HepG2 (cell line): ENCODE data around the gene RPL19. TPM values are rescaled to one million over a fixed set of nuclear protein-coding genes. Genes with fewer than 3 reads are reported as not detected.

Experiments
- EHMT2 ChIP-seq: fragments of 200-600 bp; sonication (generic); IDR thresholded peaks from 2 replicates; pipeline ENCODE4 v1.7.0; 2017; ENCODE audit warnings: antibody characterized with exemption, low read depth, low read length, borderline replicate concordance
- HMGA1 ChIP-seq: sonication (generic); formaldehyde crosslinking; conservative IDR thresholded peaks from 2 replicates; pipeline ENCODE4 v1.4.0; 2020; ENCODE audit warnings: missing genetic modification reagents
- HOXD1 ChIP-seq: sonication (generic); formaldehyde crosslinking; IDR thresholded peaks from 2 replicates; pipeline ENCODE4 v1.5.0; 2020; ENCODE audit warnings: missing genetic modification reagents
- MEIS2 ChIP-seq: sonication (generic); formaldehyde crosslinking; IDR thresholded peaks from 2 replicates; pipeline ENCODE4 v1.9.0; 2021; ENCODE audit warnings: mild to moderate bottlenecking, missing genetic modification reagents
- RXRB ChIP-seq: IDR thresholded peaks from 2 replicates; pipeline ENCODE4 v1.6.1; 2016; ENCODE audit warnings: borderline replicate concordance, missing genetic modification reagents, missing compliant biosample characterization
- SIN3A ChIP-seq: IDR thresholded peaks from 2 replicates; pipeline ENCODE4 v1.6.1; 2011; ENCODE audit warnings: low read depth, mild to moderate bottlenecking, control low read depth, low read length, borderline replicate concordance
- SMAD1 ChIP-seq: sonication (generic); formaldehyde crosslinking; IDR thresholded peaks from 2 replicates; pipeline ENCODE4 v1.4.0; 2020; ENCODE audit warnings: missing genetic modification reagents, low read depth, mild to moderate bottlenecking, borderline replicate concordance
- SMYD3 ChIP-seq: sonication (generic); formaldehyde crosslinking; IDR thresholded peaks from 2 replicates; pipeline ENCODE4 v1.8.1; 2023; ENCODE audit warnings: mild to moderate bottlenecking, missing genetic modification reagents
- TAF1 ChIP-seq: sonication (generic); formaldehyde crosslinking; IDR thresholded peaks from 2 replicates; pipeline ENCODE4 v1.4.0; 2020; ENCODE audit warnings: missing genetic modification reagents
- TEAD3 ChIP-seq: optimal IDR thresholded peaks from 2 replicates; pipeline ENCODE3; 2016; ENCODE audit warnings: borderline replicate concordance
- ZFAT ChIP-seq: sonication (generic); formaldehyde crosslinking; conservative IDR thresholded peaks from 2 replicates; pipeline ENCODE4 v1.8.1; 2023; ENCODE audit warnings: missing genetic modification reagents, inconsistent platforms
- ZFP62 ChIP-seq: sonication (generic); formaldehyde crosslinking; IDR thresholded peaks from 2 replicates; pipeline ENCODE4 v1.4.0; 2020; ENCODE audit warnings: missing genetic modification reagents
- ZNF253 ChIP-seq: sonication (generic); formaldehyde crosslinking; IDR thresholded peaks from 2 replicates; pipeline ENCODE4 v1.8.0; 2022; ENCODE audit warnings: mild to moderate bottlenecking, missing genetic modification reagents, borderline replicate concordance
- ZNF383 ChIP-seq: sonication (generic); formaldehyde crosslinking; IDR thresholded peaks from 2 replicates; pipeline ENCODE4 v1.4.0; 2020; ENCODE audit warnings: missing genetic modification reagents, mild to moderate bottlenecking, borderline replicate concordance
- ZNF558 ChIP-seq: sonication (generic); formaldehyde crosslinking; IDR thresholded peaks from 2 replicates; pipeline ENCODE4 v1.9.0; 2022; ENCODE audit warnings: mild to moderate bottlenecking, missing genetic modification reagents, borderline replicate concordance
- ZNF605 ChIP-seq: sonication (generic); formaldehyde crosslinking; IDR thresholded peaks from 2 replicates; pipeline ENCODE4 v1.8.0; 2022; ENCODE audit warnings: mild to moderate bottlenecking, missing genetic modification reagents
- polyA plus RNA-seq, 8 experiments: library from polyadenylated mRNA; depleted of rRNA in 3 of 8; stranded (reverse) in 7 of 8; unstranded in 1 of 8; fragments of >200 nt; fragmentation: Illumina TruSeq in 4 of 8; extraction: Trizol in 4 of 8; gene quantifications; 2 replicates each; pipeline versions ENCODE4 v1.2.1 to v1.2.3, GENCODE V29; 2011 to 2016; ENCODE audit warnings: low read depth in 4 of 8, missing spikeins in 1 of 8, mixed read lengths in 1 of 8; ENCODE audit not compliant: insufficient read depth in 1 of 8
- total RNA-seq, 5 experiments: library from RNA; depleted of rRNA; stranded (reverse); fragments of >200 nt; fragmentation: Illumina TruSeq; extraction: Trizol; gene quantifications; 2 replicates each; pipeline ENCODE4 v1.2.3, GENCODE V29; 2016; ENCODE audit warnings: low read depth in 1 of 5
- TF ChIP-seq, protein P1 (sequence below): sonication (generic); formaldehyde crosslinking; IDR thresholded peaks from 2 replicates; pipeline ENCODE4 v1.9.0; 2021; ENCODE audit warnings: missing genetic modification reagents, borderline replicate concordance
- TF ChIP-seq, protein P2 (sequence below): sonication (generic); formaldehyde crosslinking; IDR thresholded peaks from 2 replicates; pipeline ENCODE4 v1.8.0; 2022; ENCODE audit warnings: mild to moderate bottlenecking, missing genetic modification reagents; ENCODE audit not compliant: insufficient replicate concordance
- TF ChIP-seq, protein P3 (sequence below): sonication (generic); formaldehyde crosslinking; IDR thresholded peaks from 2 replicates; pipeline ENCODE4 v1.5.0; 2020; ENCODE audit warnings: mild to moderate bottlenecking, missing genetic modification reagents, borderline replicate concordance
- TF ChIP-seq, protein P4 (sequence below): sonication (generic); formaldehyde crosslinking; conservative IDR thresholded peaks from 2 replicates; pipeline ENCODE4 v1.4.0; 2020; ENCODE audit warnings: missing genetic modification reagents
- TF ChIP-seq, protein P5 (sequence below): sonication (generic); formaldehyde crosslinking; IDR thresholded peaks from 2 replicates; pipeline ENCODE4 v1.5.0; 2020; ENCODE audit warnings: missing genetic modification reagents, mild to moderate bottlenecking, borderline replicate concordance

The RPL19 gene
- total and polyA plus RNA-seq, 2 of the 13 experiments (the other 11 are each of a cell fraction or from before 2014, with no cell fraction given): 2,522 to 2,768 TPM

DNA sequence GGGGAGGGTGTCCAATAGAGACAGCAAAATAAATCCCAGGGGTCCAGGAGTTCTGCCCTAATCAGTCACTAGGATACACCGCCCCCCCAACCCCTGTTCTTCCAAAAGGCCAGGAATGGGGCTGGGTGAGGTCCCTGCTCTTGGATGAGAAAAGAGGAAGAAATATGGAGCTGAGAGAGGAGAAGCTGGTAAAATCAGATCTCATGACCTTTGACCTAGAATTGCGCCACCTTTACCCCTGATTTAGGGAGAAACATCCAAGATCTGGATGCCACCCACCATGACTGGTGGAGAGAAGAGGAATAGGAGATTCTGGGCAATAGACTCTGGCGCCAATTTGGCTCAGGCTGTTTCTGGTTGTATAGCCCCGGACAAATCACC, 1.9 kb upstream of the RPL19 start (continued):
- TF ChIP-seq RXRB (CRISPR knock-in tag): peak; percentile 45; the same call in 1 of the 2 replicates
- no peak for TF ChIP-seq SIN3A
- TF ChIP-seq, protein P1, sequence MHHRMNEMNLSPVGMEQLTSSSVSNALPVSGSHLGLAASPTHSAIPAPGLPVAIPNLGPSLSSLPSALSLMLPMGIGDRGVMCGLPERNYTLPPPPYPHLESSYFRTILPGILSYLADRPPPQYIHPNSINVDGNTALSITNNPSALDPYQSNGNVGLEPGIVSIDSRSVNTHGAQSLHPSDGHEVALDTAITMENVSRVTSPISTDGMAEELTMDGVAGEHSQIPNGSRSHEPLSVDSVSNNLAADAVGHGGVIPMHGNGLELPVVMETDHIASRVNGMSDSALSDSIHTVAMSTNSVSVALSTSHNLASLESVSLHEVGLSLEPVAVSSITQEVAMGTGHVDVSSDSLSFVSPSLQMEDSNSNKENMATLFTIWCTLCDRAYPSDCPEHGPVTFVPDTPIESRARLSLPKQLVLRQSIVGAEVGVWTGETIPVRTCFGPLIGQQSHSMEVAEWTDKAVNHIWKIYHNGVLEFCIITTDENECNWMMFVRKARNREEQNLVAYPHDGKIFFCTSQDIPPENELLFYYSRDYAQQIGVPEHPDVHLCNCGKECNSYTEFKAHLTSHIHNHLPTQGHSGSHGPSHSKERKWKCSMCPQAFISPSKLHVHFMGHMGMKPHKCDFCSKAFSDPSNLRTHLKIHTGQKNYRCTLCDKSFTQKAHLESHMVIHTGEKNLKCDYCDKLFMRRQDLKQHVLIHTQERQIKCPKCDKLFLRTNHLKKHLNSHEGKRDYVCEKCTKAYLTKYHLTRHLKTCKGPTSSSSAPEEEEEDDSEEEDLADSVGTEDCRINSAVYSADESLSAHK (CRISPR knock-in tag): no peak
- 0 out of 2 replicates have a peak, but pooled peaks have one; percentile 14 for TF ChIP-seq ZNF605 (CRISPR knock-in tag)
- TF ChIP-seq TAF1 (CRISPR knock-in tag): no peak
- TF ChIP-seq SMYD3 (CRISPR knock-in tag): no peak
- no peak for TF ChIP-seq ZFAT (CRISPR knock-in tag)
- TF ChIP-seq HOXD1: no peak
- no peak for TF ChIP-seq SMAD1
- TF ChIP-seq MEIS2: no peak
- TF ChIP-seq ZFP62: no peak
- TF ChIP-seq, protein P2, sequence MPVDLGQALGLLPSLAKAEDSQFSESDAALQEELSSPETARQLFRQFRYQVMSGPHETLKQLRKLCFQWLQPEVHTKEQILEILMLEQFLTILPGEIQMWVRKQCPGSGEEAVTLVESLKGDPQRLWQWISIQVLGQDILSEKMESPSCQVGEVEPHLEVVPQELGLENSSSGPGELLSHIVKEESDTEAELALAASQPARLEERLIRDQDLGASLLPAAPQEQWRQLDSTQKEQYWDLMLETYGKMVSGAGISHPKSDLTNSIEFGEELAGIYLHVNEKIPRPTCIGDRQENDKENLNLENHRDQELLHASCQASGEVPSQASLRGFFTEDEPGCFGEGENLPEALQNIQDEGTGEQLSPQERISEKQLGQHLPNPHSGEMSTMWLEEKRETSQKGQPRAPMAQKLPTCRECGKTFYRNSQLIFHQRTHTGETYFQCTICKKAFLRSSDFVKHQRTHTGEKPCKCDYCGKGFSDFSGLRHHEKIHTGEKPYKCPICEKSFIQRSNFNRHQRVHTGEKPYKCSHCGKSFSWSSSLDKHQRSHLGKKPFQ (CRISPR knock-in tag): no peak
- TF ChIP-seq ZNF383 (CRISPR knock-in tag): no peak
- TF ChIP-seq ZNF558 (CRISPR knock-in tag): no peak
- TF ChIP-seq HMGA1: no peak
- TF ChIP-seq, protein P3, sequence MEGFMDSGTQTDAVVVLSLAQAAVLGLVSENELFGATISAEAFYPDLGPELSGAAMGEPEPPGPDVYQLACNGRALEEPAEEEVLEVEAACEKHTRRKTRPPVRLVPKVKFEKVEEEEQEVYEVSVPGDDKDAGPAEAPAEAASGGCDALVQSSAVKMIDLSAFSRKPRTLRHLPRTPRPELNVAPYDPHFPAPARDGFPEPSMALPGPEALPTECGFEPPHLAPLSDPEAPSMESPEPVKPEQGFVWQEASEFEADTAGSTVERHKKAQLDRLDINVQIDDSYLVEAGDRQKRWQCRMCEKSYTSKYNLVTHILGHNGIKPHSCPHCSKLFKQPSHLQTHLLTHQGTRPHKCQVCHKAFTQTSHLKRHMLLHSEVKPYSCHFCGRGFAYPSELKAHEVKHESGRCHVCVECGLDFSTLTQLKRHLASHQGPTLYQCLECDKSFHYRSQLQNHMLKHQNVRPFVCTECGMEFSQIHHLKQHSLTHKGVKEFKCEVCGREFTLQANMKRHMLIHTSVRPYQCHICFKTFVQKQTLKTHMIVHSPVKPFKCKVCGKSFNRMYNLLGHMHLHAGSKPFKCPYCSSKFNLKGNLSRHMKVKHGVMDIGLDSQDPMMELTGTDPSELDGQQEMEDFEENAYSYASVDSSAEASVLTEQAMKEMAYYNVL: no peak
- peak; percentile 27 for TF ChIP-seq TEAD3 (CRISPR knock-in tag)
- TF ChIP-seq EHMT2: no peak
- TF ChIP-seq, protein P4, sequence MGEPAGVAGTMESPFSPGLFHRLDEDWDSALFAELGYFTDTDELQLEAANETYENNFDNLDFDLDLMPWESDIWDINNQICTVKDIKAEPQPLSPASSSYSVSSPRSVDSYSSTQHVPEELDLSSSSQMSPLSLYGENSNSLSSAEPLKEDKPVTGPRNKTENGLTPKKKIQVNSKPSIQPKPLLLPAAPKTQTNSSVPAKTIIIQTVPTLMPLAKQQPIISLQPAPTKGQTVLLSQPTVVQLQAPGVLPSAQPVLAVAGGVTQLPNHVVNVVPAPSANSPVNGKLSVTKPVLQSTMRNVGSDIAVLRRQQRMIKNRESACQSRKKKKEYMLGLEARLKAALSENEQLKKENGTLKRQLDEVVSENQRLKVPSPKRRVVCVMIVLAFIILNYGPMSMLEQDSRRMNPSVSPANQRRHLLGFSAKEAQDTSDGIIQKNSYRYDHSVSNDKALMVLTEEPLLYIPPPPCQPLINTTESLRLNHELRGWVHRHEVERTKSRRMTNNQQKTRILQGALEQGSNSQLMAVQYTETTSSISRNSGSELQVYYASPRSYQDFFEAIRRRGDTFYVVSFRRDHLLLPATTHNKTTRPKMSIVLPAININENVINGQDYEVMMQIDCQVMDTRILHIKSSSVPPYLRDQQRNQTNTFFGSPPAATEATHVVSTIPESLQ (CRISPR knock-in tag): no peak
- TF ChIP-seq ZNF253 (CRISPR knock-in tag): no peak
- TF ChIP-seq, protein P5, sequence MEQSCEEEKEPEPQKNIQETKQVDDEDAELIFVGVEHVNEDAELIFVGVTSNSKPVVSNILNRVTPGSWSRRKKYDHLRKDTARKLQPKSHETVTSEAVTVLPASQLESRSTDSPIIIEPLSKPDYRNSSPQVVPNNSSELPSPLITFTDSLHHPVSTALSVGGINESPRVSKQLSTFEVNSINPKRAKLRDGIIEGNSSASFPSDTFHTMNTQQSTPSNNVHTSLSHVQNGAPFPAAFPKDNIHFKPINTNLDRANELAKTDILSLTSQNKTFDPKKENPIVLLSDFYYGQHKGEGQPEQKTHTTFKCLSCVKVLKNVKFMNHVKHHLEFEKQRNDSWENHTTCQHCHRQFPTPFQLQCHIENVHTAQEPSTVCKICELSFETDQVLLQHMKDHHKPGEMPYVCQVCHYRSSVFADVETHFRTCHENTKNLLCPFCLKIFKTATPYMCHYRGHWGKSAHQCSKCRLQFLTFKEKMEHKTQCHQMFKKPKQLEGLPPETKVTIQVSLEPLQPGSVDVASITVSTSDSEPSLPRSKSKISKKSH (CRISPR knock-in tag): no peak
